GM21576 (cell line): ENCODE data around the gene TIAM2.
"Not testable (repeated sequence)": the region's sequence is repeated elsewhere in the genome, so short reads cannot be mapped to it uniquely, and the experiment has no call there.

ENCODE experiments used
- ATAC-seq: cut with Tn5 transposase; IDR thresholded peaks from one replicate; pipeline ENCODE4 v1.9.1; 2021; ENCODE audit warnings: mild to moderate bottlenecking, moderate library complexity; ENCODE audit not compliant: unreplicated experiment

Gene TIAM2

DNA sequence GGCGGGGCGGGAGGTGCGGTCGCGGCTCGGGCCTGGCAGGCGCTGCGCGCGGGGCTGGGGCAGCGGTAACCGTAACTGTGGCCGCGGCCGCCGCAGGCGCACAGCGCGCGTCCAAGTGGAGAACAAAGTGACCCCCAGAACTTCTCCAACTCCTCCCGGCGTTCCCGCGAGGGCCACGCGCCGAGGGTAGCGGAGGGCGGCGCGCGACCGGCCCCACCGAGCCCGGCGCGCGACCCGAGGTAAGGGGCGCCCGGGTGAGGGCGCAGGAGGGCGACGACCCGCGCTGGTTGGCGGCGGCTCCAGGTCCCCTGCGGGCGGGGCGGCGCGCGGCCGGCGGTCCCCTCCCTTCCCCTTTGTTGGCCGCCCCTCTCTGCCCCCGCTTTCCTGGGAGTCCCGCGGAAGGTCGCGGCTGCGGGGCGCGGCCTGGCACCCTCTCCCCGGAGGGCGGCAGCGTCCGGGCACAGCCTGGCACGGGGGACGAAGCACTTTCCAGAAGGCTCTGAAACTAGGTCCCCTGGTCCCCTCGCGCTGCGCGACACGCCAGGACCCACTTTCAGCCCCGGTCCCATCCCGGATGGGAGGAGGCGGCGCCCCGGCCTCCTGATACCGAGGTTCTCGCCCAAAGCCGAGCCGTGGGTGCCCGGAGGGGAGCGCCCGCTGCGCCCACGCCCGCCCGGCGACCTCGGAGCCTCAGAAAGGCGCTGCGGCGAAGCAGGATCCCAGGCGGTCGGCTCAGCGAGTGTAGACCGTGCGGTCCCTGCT is at the start of gene TIAM2:
TSS of gene TIAM2 (plus strand) at position 62 of the 762 bp plus-strand sequence. CDS start 133,909 bp downstream, outside the sequence.
- ATAC-seq, result no peak

GRCh38 chr6:154950979-154951344 is 44.2 kb upstream of the TIAM2 start:
- ATAC-seq, result no peak

DNA sequence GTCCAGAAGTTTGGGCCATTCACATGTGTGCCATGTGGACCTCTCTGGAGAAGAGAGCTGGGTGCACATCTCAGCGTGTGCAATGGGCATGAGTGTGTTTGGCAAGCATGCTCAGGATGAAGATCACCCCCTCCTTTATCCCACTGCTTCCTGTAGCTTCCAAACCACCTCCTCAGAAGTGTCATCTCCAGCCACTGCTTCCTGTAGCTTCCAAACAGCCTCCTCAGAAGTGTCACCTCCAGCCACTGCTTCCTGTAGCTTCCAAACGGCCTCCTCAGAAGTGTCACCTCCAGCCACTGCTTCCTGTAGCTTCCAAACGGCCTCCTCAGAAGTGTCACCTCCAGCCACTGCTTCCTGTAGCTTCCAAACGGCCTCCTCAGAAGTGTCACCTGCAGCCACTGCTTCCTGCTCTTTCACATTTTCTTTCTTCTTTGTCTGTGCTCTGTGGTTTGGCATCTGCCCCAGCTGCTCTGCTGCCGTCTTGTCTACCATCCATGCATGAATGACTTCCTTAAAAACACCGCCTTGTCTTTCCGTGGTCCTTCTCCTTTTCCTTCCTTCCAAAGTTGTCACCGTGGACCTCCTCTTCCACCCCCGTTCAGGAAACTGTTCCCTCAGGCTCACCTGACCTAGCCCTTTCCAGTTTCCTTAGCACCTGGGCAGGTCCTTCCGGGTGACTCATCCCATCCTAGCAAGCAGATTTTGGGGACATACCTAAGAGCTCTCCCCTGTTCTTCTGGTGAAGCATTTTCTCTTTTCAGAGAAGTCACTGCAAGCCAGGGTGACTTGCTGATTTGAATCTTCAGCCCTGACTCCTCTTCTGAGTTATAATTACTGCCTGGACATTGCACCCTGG is 43.5 kb upstream of the TIAM2 start:
- ATAC-seq, result peak; percentile 86

DNA sequence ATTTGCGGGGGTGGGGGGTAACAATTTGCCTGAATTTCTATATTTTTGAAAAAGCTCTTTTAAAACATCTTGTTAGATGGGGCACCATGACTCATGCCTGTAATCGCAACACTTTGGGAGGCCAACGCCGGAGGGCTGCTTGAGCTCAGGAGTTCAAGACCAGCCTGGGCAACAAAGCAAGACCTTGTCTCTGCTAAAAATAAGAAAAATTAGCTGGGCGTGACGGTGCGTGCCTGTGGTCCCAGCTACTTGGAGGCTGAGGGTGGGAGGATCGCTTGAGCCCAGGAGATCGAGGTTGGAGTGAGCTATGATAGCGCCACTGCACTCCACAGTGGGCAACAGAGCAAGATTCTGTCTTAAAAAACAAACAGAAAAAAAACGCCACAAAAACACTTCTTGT is 41.5 kb upstream of the TIAM2 start:
- no peak for ATAC-seq

DNA sequence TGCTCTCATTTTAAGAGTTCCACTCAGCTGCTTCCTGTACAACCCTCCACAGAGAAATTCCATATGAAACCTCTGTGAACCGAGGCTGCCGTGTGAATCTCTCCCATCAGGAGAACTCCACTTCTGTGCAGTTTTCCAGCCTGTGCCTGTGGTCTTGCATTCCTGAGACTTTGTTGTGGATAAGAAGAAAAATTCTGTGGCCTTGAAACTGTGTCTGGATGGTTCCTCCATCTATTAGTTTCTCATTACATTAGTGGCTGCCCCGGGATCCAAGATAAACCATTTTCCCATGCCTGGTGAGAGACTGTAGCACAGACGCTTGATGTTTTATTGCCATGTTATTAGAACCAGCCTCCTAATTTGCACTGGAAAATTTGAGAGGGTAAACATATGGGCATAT is 40.8 kb upstream of the TIAM2 start:
- ATAC-seq, result no peak

DNA sequence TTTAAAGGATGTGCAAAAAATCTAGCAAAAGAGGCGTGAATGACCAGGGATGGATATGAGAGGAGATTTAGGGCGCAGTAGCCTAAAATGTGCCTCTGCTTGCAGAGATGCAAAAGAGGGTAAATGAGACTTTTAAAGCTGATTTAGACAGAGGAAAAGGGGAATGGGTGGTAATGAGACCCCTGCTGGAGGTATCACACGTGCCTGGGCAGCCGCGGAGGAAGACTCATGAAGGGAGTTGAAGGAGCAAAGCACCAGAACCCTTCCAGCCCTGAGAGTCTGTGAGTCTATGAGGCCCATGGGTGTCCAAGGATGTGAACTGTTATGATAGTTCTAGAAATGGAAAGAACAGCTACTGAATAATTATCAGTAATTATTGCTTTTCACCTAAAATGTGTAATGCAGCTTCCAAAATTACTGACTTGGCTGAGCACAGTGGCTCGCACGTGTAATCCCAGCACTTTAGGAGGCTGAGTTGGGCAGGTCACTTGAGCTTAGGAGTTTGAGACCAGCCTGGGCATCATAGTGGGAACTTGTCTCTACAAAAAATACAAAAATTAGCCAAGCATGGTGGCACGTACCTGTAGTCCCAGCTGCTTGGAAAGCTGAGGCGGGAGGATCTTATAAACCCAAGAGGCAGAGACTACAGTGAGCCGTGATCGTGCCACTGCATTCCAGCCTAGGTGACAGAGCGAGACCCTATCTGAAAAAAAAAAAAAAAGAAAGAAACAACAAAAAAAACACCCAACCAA is 38.2 kb upstream of the TIAM2 start:
- ATAC-seq, result no peak

DNA sequence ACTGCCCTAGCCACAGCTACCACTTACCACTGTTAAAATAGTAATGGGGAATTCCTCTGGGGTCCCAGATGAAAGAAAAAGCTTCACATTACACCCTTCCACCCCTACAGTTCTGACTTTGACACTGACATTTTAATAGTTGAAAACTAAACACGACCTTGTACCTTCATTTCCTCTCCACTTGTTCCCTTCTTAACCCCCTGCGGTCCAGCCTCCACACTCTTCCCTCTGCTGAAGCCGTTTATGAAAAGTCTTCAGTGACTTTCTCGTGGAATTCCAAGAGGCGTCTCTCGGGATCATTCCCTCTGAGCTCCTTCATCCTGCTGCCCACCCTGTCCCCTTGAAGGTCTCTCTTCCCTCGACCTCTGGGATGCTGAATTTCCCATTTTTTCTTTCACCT is 36.6 kb upstream of the TIAM2 start:
- ATAC-seq, result no peak

- no peak for ATAC-seq
Observed at GRCh38 chr6:154960299-154960843, 34.7 kb upstream of the TIAM2 start.

GRCh38 chr6:154960854-154961530 is 34.1 kb upstream of the TIAM2 start:
- no peak for ATAC-seq

- no peak for ATAC-seq
Observed at GRCh38 chr6:154962753-154963152, 32.4 kb upstream of the TIAM2 start.

- not testable (repeated sequence) for ATAC-seq
Observed at GRCh38 chr6:154966065-154966770, 28.9 kb upstream of the TIAM2 start.

DNA sequence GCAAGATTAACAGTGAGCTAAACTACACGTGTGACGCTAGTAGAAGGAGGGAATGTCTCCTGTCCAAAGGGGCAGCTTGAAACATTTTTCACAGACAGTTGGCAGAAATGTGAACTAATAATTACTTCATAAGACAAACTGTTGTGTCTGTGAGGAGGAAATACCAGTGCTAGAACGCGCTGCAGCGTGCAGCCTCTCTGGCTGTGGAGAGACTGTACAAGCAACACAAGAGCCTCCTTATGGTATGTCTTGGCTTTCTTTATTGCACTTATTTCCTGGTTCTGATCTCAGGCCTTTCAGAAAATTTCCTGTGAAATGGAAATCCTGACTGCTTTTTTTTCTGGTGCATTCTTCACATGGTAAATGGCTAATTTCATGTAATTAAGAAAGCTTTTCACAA is 25.3 kb upstream of the TIAM2 start:
- no peak for ATAC-seq

DNA sequence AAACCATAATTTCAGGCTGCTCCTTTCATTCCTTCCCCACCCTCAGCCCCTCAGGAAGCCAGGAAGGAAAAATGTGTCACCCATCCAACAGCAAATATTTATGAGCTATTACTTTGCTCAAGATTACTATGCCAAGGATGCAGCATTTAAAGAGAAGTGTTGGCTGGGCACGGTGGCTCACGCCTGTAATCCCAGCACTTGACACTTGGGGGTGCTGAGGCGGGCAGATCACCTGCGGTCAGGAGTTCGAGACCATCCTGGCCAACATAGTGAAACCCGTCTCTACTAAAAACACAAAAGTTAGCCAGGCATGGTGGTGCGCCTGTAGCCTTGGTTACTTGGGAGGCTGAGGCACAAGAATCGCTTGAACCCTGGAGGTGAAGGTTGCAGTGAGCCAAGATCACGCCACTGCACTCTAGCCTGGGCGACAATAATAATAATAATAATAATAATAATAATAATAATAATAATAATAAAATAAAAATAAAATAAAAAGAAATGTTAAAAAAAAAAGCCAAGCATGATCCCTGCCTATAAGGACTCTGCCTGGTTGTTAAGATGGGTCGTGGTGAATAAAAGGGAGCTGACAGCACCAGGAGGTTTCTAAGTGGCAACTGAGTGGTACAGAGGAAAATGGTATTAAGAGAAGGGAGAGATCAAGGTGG is 20.5 kb upstream of the TIAM2 start:
- no peak for ATAC-seq

DNA sequence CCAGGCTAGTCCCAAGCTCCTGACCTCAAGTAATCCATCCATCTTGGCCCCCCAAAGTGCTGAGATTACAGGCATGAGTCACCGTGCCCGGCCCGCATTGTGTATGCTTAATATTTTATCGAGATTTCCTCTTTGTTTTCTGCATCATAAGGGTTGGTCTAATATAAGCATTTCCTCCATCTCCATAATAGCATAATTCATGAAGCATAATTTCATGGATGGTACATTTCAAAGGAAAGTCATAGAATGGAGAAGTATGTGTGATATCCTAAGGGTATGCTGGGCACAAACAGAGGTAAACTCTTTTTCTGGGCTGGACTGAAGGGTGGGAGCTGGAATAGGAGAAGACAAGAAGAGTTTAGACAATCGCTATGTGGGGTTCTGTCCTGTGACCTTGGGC is 17.5 kb upstream of the TIAM2 start:
- ATAC-seq, result no peak

GRCh38 chr6:154980273-154981078 is 14.6 kb upstream of the TIAM2 start:
- no peak for ATAC-seq

DNA sequence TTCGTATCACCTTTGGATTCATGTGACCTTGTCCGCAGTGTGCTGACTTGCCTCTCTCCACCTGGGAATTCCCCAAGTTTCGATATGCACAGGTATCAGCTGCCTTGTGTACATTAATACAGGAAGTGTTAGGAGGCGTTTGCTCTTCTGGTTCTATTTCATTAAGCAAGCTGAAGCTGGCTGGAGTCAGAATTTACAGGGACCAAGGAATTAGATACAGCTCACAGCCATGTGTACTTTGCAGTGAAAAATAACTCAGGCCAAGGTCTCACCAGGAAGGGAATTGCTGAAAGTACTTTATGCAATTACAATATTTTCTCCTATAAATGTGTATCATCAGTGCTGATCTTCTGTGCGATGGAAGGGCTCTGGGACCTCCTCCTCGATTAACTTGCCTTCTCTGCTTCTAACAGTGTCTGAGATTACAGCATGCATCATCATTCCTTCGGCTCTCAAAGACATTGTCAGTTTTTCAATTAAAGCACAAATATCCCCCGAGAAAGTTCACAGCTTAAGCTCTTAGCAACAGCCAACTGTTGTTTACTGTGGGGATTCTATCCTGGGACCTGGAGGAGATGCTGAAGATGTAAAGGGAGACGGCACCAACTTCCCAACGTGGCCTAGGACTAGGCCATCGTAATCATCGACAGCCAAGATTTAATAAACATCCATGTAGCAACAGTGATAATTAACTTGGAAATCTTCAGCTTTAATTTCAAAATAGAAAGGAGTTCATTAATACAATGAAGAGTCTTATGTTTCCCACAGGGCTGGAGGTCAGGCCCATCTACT is 13.8 kb upstream of the TIAM2 start:
- peak; percentile 84 for ATAC-seq

DNA sequence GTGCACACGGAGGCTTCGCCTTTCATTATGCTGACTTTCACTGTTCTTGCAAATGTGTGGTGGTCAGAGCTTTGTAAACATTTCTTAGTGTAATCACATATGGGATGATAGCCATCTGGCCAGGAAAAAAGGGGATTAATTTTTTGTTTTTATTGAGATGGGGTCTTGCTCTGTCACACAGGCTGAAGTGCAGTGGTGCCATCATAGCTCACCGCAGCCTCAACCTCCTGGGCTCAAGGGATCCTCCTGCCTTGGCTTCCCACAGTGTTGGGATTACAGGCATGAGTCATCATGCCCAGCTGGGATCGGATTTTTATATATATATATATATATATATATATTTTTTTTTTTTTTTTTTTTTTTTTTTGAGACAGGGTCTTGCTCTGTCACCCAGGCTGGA is 11.0 kb upstream of the TIAM2 start:
- no peak for ATAC-seq

- no peak for ATAC-seq
Observed at GRCh38 chr6:154986787-154987235, 8.3 kb upstream of the TIAM2 start.
